Endothelial cell of umbilical vein (primary cell): ENCODE results near the gene PRB4.

ENCODE experiments used
- GATA2 ChIP-seq: IDR thresholded peaks from 2 replicates; pipeline ENCODE4 v1.7.0; 2011; ENCODE audit warnings: low read depth, mild to moderate bottlenecking, moderate library complexity, mixed read lengths, low read length; ENCODE audit not compliant: insufficient read length, insufficient read depth
- JUN ChIP-seq: IDR thresholded peaks from 2 replicates; pipeline ENCODE4 v1.6.1; 2011; ENCODE audit warnings: borderline replicate concordance, low read depth; ENCODE audit not compliant: insufficient read length, insufficient read depth
- TF ChIP-seq, protein P1 (sequence below), 2 donors: IDR thresholded peaks; 1 replicate in 1 of 2; 2 replicates in 1 of 2; pipeline ENCODE4 v1.5.1; 2011; ENCODE audit warnings: low read length in 2 of 2, mild to moderate bottlenecking in 2 of 2, moderate library complexity in 2 of 2, control low read depth in 1 of 2, inconsistent platforms in 1 of 2, low read depth in 1 of 2; ENCODE audit not compliant: insufficient read depth in 1 of 2; ENCODE audit errors: extremely low read depth in 1 of 2

DNA sequence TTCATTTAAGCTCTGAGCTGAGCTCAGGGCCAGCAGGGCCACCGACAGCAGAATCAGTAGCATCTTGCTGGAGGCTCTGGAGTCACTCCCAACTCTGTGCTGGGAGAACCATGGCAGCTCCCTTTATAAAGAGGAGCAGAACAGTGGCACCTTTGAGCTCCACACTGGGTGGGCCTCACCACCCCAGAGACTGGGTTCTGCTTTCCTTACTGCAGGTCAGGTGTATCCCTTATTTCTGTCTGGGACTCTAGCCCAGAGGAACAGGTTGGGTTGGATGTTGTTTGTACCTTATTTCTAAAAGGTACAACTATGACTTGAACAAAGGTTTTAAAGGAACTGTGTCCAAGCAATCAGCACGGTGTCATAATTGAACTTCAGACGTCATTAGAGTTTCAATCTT is 40.6 kb downstream of the PRB4 start, which contains the start of gene PRB3:
- TF ChIP-seq, protein P1, sequence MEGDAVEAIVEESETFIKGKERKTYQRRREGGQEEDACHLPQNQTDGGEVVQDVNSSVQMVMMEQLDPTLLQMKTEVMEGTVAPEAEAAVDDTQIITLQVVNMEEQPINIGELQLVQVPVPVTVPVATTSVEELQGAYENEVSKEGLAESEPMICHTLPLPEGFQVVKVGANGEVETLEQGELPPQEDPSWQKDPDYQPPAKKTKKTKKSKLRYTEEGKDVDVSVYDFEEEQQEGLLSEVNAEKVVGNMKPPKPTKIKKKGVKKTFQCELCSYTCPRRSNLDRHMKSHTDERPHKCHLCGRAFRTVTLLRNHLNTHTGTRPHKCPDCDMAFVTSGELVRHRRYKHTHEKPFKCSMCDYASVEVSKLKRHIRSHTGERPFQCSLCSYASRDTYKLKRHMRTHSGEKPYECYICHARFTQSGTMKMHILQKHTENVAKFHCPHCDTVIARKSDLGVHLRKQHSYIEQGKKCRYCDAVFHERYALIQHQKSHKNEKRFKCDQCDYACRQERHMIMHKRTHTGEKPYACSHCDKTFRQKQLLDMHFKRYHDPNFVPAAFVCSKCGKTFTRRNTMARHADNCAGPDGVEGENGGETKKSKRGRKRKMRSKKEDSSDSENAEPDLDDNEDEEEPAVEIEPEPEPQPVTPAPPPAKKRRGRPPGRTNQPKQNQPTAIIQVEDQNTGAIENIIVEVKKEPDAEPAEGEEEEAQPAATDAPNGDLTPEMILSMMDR (IDR thresholded peaks at IDR 0.05; ENCODE audit: extremely low read depth in 1 of 2, insufficient read depth in 1 of 2, low read depth in 1 of 2, low read length in 2 of 2), result no peak
- TF ChIP-seq JUN, result no peak
- TF ChIP-seq GATA2, result no peak
